22Rv1 (cell line): ENCODE results near the gene VDAC1.

ENCODE experiments used
- ZFX ChIP-seq: fragments of 450-650 bp; IDR thresholded peaks from 2 replicates; pipeline ENCODE4 v1.6.1; 2017; ENCODE audit warnings: antibody characterized with exemption, borderline replicate concordance
- TF ChIP-seq, protein P1 (sequence below): fragments of 450-650 bp; IDR thresholded peaks from 2 replicates; pipeline ENCODE4 v1.5.1; 2017; ENCODE audit warnings: mild to moderate bottlenecking

DNA sequence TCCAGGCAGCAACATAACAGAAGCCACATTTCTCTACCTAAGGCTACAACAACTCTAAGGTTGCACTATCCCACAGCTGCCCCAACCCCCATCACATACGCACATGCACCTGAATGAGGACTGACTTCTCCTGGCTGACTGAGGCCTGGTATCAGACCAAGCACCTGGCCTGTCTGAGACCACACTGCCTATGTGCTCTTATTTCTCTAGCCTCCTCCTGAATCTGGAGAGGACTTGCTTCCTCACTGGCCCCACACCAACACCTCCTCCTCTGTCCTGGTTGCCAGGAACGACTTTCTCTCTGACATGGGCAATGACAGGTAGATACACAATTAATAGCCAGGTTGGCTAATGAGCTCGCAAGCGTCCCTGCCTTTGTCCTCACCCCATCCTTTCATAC, 14.9 kb upstream of the VDAC1 start:
- TF ChIP-seq, protein P1, sequence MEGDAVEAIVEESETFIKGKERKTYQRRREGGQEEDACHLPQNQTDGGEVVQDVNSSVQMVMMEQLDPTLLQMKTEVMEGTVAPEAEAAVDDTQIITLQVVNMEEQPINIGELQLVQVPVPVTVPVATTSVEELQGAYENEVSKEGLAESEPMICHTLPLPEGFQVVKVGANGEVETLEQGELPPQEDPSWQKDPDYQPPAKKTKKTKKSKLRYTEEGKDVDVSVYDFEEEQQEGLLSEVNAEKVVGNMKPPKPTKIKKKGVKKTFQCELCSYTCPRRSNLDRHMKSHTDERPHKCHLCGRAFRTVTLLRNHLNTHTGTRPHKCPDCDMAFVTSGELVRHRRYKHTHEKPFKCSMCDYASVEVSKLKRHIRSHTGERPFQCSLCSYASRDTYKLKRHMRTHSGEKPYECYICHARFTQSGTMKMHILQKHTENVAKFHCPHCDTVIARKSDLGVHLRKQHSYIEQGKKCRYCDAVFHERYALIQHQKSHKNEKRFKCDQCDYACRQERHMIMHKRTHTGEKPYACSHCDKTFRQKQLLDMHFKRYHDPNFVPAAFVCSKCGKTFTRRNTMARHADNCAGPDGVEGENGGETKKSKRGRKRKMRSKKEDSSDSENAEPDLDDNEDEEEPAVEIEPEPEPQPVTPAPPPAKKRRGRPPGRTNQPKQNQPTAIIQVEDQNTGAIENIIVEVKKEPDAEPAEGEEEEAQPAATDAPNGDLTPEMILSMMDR, result no peak
- no peak for TF ChIP-seq ZFX
